ENCODE data around the gene SNRNP200. TPM values are rescaled to one million over a fixed set of nuclear protein-coding genes. Genes with fewer than 3 reads are reported as not detected.
A peak's percentile ranks its signal among the peaks of the same experiment; 100 is the strongest.

SNRNP200 gene
- total RNA-seq: 10 to 100 TPM; 55.3 to 90.0 (median 68.6) TPM

GRCh38 chr2:96305091-96305978 lies at the start of gene SNRNP200:
TSS of gene SNRNP200 (minus strand) at chr2:96305546. CDS start at chr2:96305437, 109 bp downstream.
- Histone ChIP-seq H3K36me3 (peaks cover 21 to 43% (median 26%) of the 10 kb centered on the region in 3 donors), H3K9me3 (no peaks in the 10 kb centered on the region), H3K27me3 (no peaks in the 10 kb centered on the region), H3K4me3 (peak within 1 kb of the TSS; percentile 60 to 79 (median 74)), H3K27ac (peak within 1 kb of the TSS; percentile 87 to 90 (median 88)), H3K4me1 (peaks cover 6 to 49% (median 11%) of the 10 kb centered on the region in 3 donors)
- peak; percentile 30 for DNase-seq
- intact Hi-C loops (cut with DNase I): no loop called here
- peak in 3 of 4 donors; percentile 29 to 91 (median 79) for TF ChIP-seq POLR2A (IDR thresholded peaks at IDR 0.05)
- TF ChIP-seq, protein P1, sequence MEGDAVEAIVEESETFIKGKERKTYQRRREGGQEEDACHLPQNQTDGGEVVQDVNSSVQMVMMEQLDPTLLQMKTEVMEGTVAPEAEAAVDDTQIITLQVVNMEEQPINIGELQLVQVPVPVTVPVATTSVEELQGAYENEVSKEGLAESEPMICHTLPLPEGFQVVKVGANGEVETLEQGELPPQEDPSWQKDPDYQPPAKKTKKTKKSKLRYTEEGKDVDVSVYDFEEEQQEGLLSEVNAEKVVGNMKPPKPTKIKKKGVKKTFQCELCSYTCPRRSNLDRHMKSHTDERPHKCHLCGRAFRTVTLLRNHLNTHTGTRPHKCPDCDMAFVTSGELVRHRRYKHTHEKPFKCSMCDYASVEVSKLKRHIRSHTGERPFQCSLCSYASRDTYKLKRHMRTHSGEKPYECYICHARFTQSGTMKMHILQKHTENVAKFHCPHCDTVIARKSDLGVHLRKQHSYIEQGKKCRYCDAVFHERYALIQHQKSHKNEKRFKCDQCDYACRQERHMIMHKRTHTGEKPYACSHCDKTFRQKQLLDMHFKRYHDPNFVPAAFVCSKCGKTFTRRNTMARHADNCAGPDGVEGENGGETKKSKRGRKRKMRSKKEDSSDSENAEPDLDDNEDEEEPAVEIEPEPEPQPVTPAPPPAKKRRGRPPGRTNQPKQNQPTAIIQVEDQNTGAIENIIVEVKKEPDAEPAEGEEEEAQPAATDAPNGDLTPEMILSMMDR (IDR thresholded peaks at IDR 0.05): no peak
- 1% methylated on average over 27 to 40 of the region's 61 CpGs for WGBS, 2 donors

- DNase-seq: no peak
- peak overlapping the region in 1 of 4 donors; percentile 63 for H3K27ac ChIP-seq
- TF ChIP-seq, protein P1 (IDR thresholded peaks at IDR 0.05): no peak
- no peak for TF ChIP-seq POLR2A (IDR thresholded peaks at IDR 0.05)
- no peaks in the 10 kb centered on the region for H3K27me3 ChIP-seq
- peaks cover 0 to 10% (median 0%) of the 10 kb centered on the region in 3 donors for H3K4me1 ChIP-seq
- 63 to 70% methylated on average over 4 of the region's 4 CpGs for WGBS, 2 donors
- H3K9me3 ChIP-seq: no peaks in the 10 kb centered on the region
- peaks cover 0 to 3% (median 0%) of the 10 kb centered on the region in 3 donors for H3K36me3 ChIP-seq
- intact Hi-C loops (cut with DNase I): no loop called here
- H3K4me3 ChIP-seq: no peak overlapping the region
These were observed 49.1 kb upstream of the SNRNP200 start for GRCh38 chr2:96354492-96354891.

DNA sequence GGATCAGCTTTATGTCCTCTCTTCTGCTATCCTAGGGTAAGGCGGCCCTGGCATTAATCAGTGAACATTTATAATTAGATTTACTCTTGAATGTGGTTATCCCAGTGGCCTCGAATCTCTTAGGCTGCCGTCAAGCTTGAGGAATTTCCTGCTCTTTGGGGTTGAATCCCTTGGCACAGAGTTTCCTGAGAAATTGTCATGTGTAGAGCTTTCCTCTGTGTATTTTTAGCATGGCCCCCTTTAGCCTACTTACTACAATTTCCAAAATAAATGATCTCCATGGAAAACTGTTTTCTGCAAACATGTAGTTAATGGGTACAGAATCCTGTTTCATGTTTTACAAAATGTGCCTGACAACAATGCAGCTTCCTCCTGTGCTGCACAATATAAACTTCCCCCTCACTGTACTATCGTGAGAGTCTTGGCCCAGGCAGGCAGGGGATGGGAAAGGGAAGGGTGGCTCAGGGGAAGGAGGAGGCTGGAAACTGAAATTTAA lies 48.3 kb upstream of the SNRNP200 start:
- H3K4me3 ChIP-seq: no peak overlapping the region
- WGBS, 2 donors: 72 to 81% methylated on average over 3 to 4 of the region's 4 CpGs
- H3K27me3 ChIP-seq: no peaks in the 10 kb centered on the region
- no peaks in the 10 kb centered on the region for H3K9me3 ChIP-seq
- intact Hi-C loops (cut with DNase I): no loop called here
- peaks cover 0 to 10% (median 0%) of the 10 kb centered on the region in 3 donors for H3K4me1 ChIP-seq
- peaks cover 0 to 3% (median 0%) of the 10 kb centered on the region in 3 donors for H3K36me3 ChIP-seq
- no peak for DNase-seq
- TF ChIP-seq, protein P1 (IDR thresholded peaks at IDR 0.05): no peak
- TF ChIP-seq POLR2A (IDR thresholded peaks at IDR 0.05): no peak
- H3K27ac ChIP-seq: peak overlapping the region; percentile 16 to 76 (median 58)

GRCh38 chr2:96353032-96353561 lies 47.8 kb upstream of the SNRNP200 start:
- 41 to 54% methylated on average over 2 to 8 of the region's 9 CpGs for WGBS, 2 donors
- peaks cover 0 to 3% (median 0%) of the 10 kb centered on the region in 3 donors for H3K36me3 ChIP-seq
- DNase-seq: no peak
- no peaks in the 10 kb centered on the region for H3K27me3 ChIP-seq
- peak overlapping the region; percentile 16 to 75 (median 56) for H3K27ac ChIP-seq
- intact Hi-C loops (cut with DNase I): no loop called here
- TF ChIP-seq, protein P1 (IDR thresholded peaks at IDR 0.05): no peak
- TF ChIP-seq POLR2A (IDR thresholded peaks at IDR 0.05): no peak
- H3K9me3 ChIP-seq: no peaks in the 10 kb centered on the region
- H3K4me1 ChIP-seq: peaks cover 0 to 10% (median 0%) of the 10 kb centered on the region in 3 donors
- H3K4me3 ChIP-seq: no peak overlapping the region

DNA sequence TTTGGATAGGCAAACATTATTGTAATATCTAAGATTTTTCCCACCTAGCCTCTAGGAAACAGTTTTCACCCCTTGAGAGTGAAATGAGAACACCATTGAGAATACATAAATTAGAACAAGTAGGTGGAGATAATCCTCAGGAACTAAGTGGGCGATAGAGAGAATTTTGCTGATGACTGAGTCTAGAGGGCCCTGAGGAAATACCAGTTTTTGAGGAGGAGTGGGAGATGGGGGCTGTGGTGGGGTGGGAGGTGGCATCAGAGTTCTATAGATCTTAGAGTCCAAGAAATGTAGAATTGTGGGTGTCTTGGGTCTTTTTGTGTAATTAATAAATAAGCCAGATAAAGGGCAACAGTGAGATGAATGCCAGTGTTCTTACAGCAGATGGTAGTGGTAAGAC lies 42.0 kb upstream of the SNRNP200 start:
- Histone ChIP-seq H3K4me3 (no peak overlapping the region), H3K27me3 (no peaks in the 10 kb centered on the region), H3K27ac (no peak overlapping the region), H3K9me3 (no peaks in the 10 kb centered on the region), H3K4me1 (no peaks in the 10 kb centered on the region), H3K36me3 (peaks cover 0 to 10% (median 0%) of the 10 kb centered on the region in 3 donors)
- TF ChIP-seq, protein P1 (IDR thresholded peaks at IDR 0.05): no peak
- TF ChIP-seq POLR2A (IDR thresholded peaks at IDR 0.05): no peak
- 74 to 87% methylated on average over 1 of the region's 1 CpG for WGBS, 2 donors
- intact Hi-C loops (cut with DNase I): no loop called here
- no peak for DNase-seq
